ENCODE measurements around the gene HOXA3.
A peak's percentile ranks its signal among the peaks of the same experiment; 100 is the strongest.

Gene HOXA3

GRCh38 chr7:27129729-27130539 is 22.4 kb downstream of the HOXA3 start:
- Histone ChIP-seq H2BK12ac (ENCODE audit: low read length) (no peak overlapping the region), H3K14ac (ENCODE audit: low read length) (no peak overlapping the region), H4K91ac (ENCODE audit: low read depth, low read length) (no peak overlapping the region), H2AFZ (ENCODE audit: insufficient read depth, low read length, poor library complexity) (no peak overlapping the region), H4K12ac (ENCODE audit: low read depth, low read length) (no peak overlapping the region), H2AK5ac (ENCODE audit: low read length) (no peak overlapping the region), H3K4me3 (ENCODE audit: low read depth, low read length) (no peak overlapping the region), H3K4me2 (ENCODE audit: low read length) (peak overlapping the region; percentile 79), H3K27ac (ENCODE audit: low read depth, low read length) (no peak overlapping the region), H3K79me2 (ENCODE audit: control insufficient read depth, insufficient read depth, low read length, poor library complexity) (no peaks in the 10 kb centered on the region), H3K9ac (ENCODE audit: low read length) (no peak overlapping the region), H3K4me1 (ENCODE audit: control insufficient read depth in 1 of 2, insufficient read depth in 2 of 2, low read length in 2 of 2) (peaks cover 8 to 10% of the 10 kb centered on the region in 2 experiments), H2BK5ac (ENCODE audit: low read depth, low read length, poor library complexity) (no peak overlapping the region), H3K18ac (ENCODE audit: low read length) (no peak overlapping the region), H3K9me3 (ENCODE audit: insufficient read depth, low read depth, low read length) (peaks cover 14% of the 10 kb centered on the region), H3K79me1 (ENCODE audit: low read length) (no peaks in the 10 kb centered on the region), H3K23ac (ENCODE audit: low read length) (no peak overlapping the region), H3K36me3 (ENCODE audit: control insufficient read depth in 1 of 2, insufficient read depth in 2 of 2, low read length in 2 of 2) (no peaks in the 10 kb centered on the region), H4K8ac (ENCODE audit: low read depth, low read length) (no peak overlapping the region), H3K27me3 (ENCODE audit: insufficient read depth, low read length) (peaks cover 73% of the 10 kb centered on the region), H3K4ac (ENCODE audit: low read depth, low read length) (no peak overlapping the region), H2BK120ac (ENCODE audit: insufficient read depth, low read length, poor library complexity) (no peak overlapping the region)
- WGBS (ENCODE audit: extremely low coverage, insufficient coverage, insufficient read length): no CpG with 5 or more reads among the region's 72 CpGs
- peak; percentile 48 to 61 for DNase-seq

- Histone ChIP-seq H2BK120ac (ENCODE audit: insufficient read depth, low read length, poor library complexity) (no peak overlapping the region), H3K27ac (ENCODE audit: low read depth, low read length) (no peak overlapping the region), H3K18ac (ENCODE audit: low read length) (no peak overlapping the region), H3K4me3 (ENCODE audit: low read depth, low read length) (no peak overlapping the region), H3K79me2 (ENCODE audit: control insufficient read depth, insufficient read depth, low read length, poor library complexity) (no peaks in the 10 kb centered on the region), H3K4me1 (ENCODE audit: control insufficient read depth in 1 of 2, insufficient read depth in 2 of 2, low read length in 2 of 2) (peaks cover 8 to 10% of the 10 kb centered on the region in 2 experiments), H2BK5ac (ENCODE audit: low read depth, low read length, poor library complexity) (no peak overlapping the region), H3K27me3 (ENCODE audit: insufficient read depth, low read length) (peaks cover 79% of the 10 kb centered on the region), H4K12ac (ENCODE audit: low read depth, low read length) (no peak overlapping the region), H3K36me3 (ENCODE audit: control insufficient read depth in 1 of 2, insufficient read depth in 2 of 2, low read length in 2 of 2) (no peaks in the 10 kb centered on the region), H3K4me2 (ENCODE audit: low read length) (no peak overlapping the region), H3K9me3 (ENCODE audit: insufficient read depth, low read depth, low read length) (peaks cover 19% of the 10 kb centered on the region), H3K79me1 (ENCODE audit: low read length) (no peaks in the 10 kb centered on the region), H2AFZ (ENCODE audit: insufficient read depth, low read length, poor library complexity) (no peak overlapping the region), H2BK12ac (ENCODE audit: low read length) (no peak overlapping the region), H3K9ac (ENCODE audit: low read length) (no peak overlapping the region), H4K8ac (ENCODE audit: low read depth, low read length) (no peak overlapping the region), H4K91ac (ENCODE audit: low read depth, low read length) (no peak overlapping the region), H3K14ac (ENCODE audit: low read length) (no peak overlapping the region), H3K4ac (ENCODE audit: low read depth, low read length) (no peak overlapping the region), H2AK5ac (ENCODE audit: low read length) (no peak overlapping the region), H3K23ac (ENCODE audit: low read length) (no peak overlapping the region)
- no CpG with 5 or more reads among the region's 28 CpGs for WGBS (ENCODE audit: extremely low coverage, insufficient coverage, insufficient read length)
- DNase-seq: no peak
Observed at GRCh38 chr7:27128776-27129728, 23.3 kb downstream of the HOXA3 start.

- H3K4me3 ChIP-seq (ENCODE audit: low read depth, low read length): no peak overlapping the region
- H2BK5ac ChIP-seq (ENCODE audit: low read depth, low read length, poor library complexity): no peak overlapping the region
- peaks cover 20% of the 10 kb centered on the region for H3K9me3 ChIP-seq (ENCODE audit: insufficient read depth, low read depth, low read length)
- H3K4me1 ChIP-seq (ENCODE audit: control insufficient read depth in 1 of 2, insufficient read depth in 2 of 2, low read length in 2 of 2): peaks cover 8 to 10% of the 10 kb centered on the region in 2 experiments
- no peak overlapping the region for H3K23ac ChIP-seq (ENCODE audit: low read length)
- H3K79me2 ChIP-seq (ENCODE audit: control insufficient read depth, insufficient read depth, low read length, poor library complexity): no peaks in the 10 kb centered on the region
- peaks cover 84% of the 10 kb centered on the region for H3K27me3 ChIP-seq (ENCODE audit: insufficient read depth, low read length)
- H2BK12ac ChIP-seq (ENCODE audit: low read length): no peak overlapping the region
- H3K18ac ChIP-seq (ENCODE audit: low read length): no peak overlapping the region
- no peak overlapping the region for H3K4ac ChIP-seq (ENCODE audit: low read depth, low read length)
- no peak overlapping the region for H2AFZ ChIP-seq (ENCODE audit: insufficient read depth, low read length, poor library complexity)
- H4K12ac ChIP-seq (ENCODE audit: low read depth, low read length): no peak overlapping the region
- H3K14ac ChIP-seq (ENCODE audit: low read length): no peak overlapping the region
- H3K4me2 ChIP-seq (ENCODE audit: low read length): no peak overlapping the region
- no CpG with 5 or more reads among the region's 2 CpGs for WGBS (ENCODE audit: extremely low coverage, insufficient coverage, insufficient read length)
- H2BK120ac ChIP-seq (ENCODE audit: insufficient read depth, low read length, poor library complexity): no peak overlapping the region
- DNase-seq: no peak
- no peak overlapping the region for H4K8ac ChIP-seq (ENCODE audit: low read depth, low read length)
- H3K9ac ChIP-seq (ENCODE audit: low read length): no peak overlapping the region
- H2AK5ac ChIP-seq (ENCODE audit: low read length): no peak overlapping the region
- no peaks in the 10 kb centered on the region for H3K36me3 ChIP-seq (ENCODE audit: control insufficient read depth in 1 of 2, insufficient read depth in 2 of 2, low read length in 2 of 2)
- H3K27ac ChIP-seq (ENCODE audit: low read depth, low read length): no peak overlapping the region
- no peaks in the 10 kb centered on the region for H3K79me1 ChIP-seq (ENCODE audit: low read length)
- H4K91ac ChIP-seq (ENCODE audit: low read depth, low read length): no peak overlapping the region
Observed at GRCh38 chr7:27128034-27128433, 24.3 kb downstream of the HOXA3 start.

- Histone ChIP-seq H2BK12ac (ENCODE audit: low read length) (no peak overlapping the region), H3K14ac (ENCODE audit: low read length) (no peak overlapping the region), H3K18ac (ENCODE audit: low read length) (no peak overlapping the region), H3K79me1 (ENCODE audit: low read length) (no peaks in the 10 kb centered on the region), H4K12ac (ENCODE audit: low read depth, low read length) (no peak overlapping the region), H3K9me3 (ENCODE audit: insufficient read depth, low read depth, low read length) (peaks cover 25% of the 10 kb centered on the region), H2AFZ (ENCODE audit: insufficient read depth, low read length, poor library complexity) (no peak overlapping the region), H3K9ac (ENCODE audit: low read length) (no peak overlapping the region), H2BK120ac (ENCODE audit: insufficient read depth, low read length, poor library complexity) (no peak overlapping the region), H3K4me2 (ENCODE audit: low read length) (no peak overlapping the region), H3K23ac (ENCODE audit: low read length) (no peak overlapping the region), H2BK5ac (ENCODE audit: low read depth, low read length, poor library complexity) (no peak overlapping the region), H3K4ac (ENCODE audit: low read depth, low read length) (no peak overlapping the region), H3K27ac (ENCODE audit: low read depth, low read length) (no peak overlapping the region), H4K91ac (ENCODE audit: low read depth, low read length) (no peak overlapping the region), H2AK5ac (ENCODE audit: low read length) (no peak overlapping the region), H3K36me3 (ENCODE audit: control insufficient read depth in 1 of 2, insufficient read depth in 2 of 2, low read length in 2 of 2) (no peaks in the 10 kb centered on the region), H3K4me1 (ENCODE audit: control insufficient read depth in 1 of 2, insufficient read depth in 2 of 2, low read length in 2 of 2) (peaks cover 8 to 10% of the 10 kb centered on the region in 2 experiments), H3K27me3 (ENCODE audit: insufficient read depth, low read length) (peaks cover 93% of the 10 kb centered on the region), H3K79me2 (ENCODE audit: control insufficient read depth, insufficient read depth, low read length, poor library complexity) (no peaks in the 10 kb centered on the region), H3K4me3 (ENCODE audit: low read depth, low read length) (no peak overlapping the region), H4K8ac (ENCODE audit: low read depth, low read length) (no peak overlapping the region)
- no peak for DNase-seq
- WGBS (ENCODE audit: extremely low coverage, insufficient coverage, insufficient read length): no CpG with 5 or more reads among the region's 3 CpGs
Observed at GRCh38 chr7:27126596-27127327, 25.6 kb downstream of the HOXA3 start.
